ENCODE measurements around the gene NDRG3. TPM values are rescaled to one million over a fixed set of nuclear protein-coding genes. Genes with fewer than 3 reads are reported as not detected.

The NDRG3 gene
- total and polyA plus RNA-seq, 2 experiments from 2014 or later: 19.8 to 23.3 TPM

DNA sequence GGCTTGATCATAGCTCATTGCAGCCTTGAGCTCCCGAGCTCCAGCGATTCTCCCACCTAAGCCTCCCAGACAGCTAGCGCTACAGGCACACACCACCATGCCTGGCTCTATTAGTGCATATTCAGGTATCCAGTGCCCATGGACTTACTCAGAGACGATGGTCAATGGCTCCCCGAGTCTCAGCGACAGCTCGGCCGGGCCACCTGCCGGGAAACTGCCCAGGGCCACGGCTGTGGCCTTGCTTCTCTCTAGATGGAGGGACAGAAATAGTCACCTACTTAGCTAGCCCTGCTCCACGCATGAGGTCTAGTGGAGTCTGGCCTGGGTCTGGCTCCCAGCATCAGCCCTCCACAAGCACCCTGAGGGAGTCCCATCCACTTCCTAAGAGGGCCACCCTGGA, 111.5 kb downstream of the NDRG3 start:
- H3K9me2 ChIP-seq (ENCODE audit: insufficient read depth): no peaks in the 10 kb centered on the region
- H3K4me3 ChIP-seq: no peak overlapping the region
- no peaks in the 10 kb centered on the region for H3K4me1 ChIP-seq (ENCODE audit: insufficient read depth)
- no peak overlapping the region for H3K4me2 ChIP-seq (ENCODE audit: unreplicated experiment)
- no peaks in the 10 kb centered on the region for H4K20me1 ChIP-seq (ENCODE audit: insufficient read depth)
- no peak overlapping the region for H3K27ac ChIP-seq
- no peak overlapping the region for H3K9ac ChIP-seq
- in situ Hi-C loops (cut with MboI): no loop called here
- no peaks in the 10 kb centered on the region for H3K27me3 ChIP-seq (replicated peaks; ENCODE audit: insufficient read depth)
- H3K79me2 ChIP-seq (ENCODE audit: insufficient read depth): no peaks in the 10 kb centered on the region
- no peak for TF ChIP-seq EZH2 (IDR thresholded peaks at IDR 0.05; ENCODE audit: insufficient read depth, poor library complexity, severe bottlenecking)
- no peak for TF ChIP-seq EZH2phosphoT487 (IDR thresholded peaks at IDR 0.05; ENCODE audit: insufficient read depth, low read depth)
- no peaks in the 10 kb centered on the region for H3K9me3 ChIP-seq (ENCODE audit: low read depth)
- H2AFZ ChIP-seq: no peak overlapping the region
- H3K36me3 ChIP-seq (ENCODE audit: low read depth): no peaks in the 10 kb centered on the region
- H3F3A ChIP-seq (ENCODE audit: insufficient read depth): no peaks in the 10 kb centered on the region
- WGBS, 2 experiments (ENCODE audit: low coverage in 1 of 2, low lambda C conversion rate in 2 of 2, missing lambda C conversion rate in 2 of 2): 87 to 92% methylated on average over 11 of the region's 11 CpGs
- DNase-seq: no peak

DNA sequence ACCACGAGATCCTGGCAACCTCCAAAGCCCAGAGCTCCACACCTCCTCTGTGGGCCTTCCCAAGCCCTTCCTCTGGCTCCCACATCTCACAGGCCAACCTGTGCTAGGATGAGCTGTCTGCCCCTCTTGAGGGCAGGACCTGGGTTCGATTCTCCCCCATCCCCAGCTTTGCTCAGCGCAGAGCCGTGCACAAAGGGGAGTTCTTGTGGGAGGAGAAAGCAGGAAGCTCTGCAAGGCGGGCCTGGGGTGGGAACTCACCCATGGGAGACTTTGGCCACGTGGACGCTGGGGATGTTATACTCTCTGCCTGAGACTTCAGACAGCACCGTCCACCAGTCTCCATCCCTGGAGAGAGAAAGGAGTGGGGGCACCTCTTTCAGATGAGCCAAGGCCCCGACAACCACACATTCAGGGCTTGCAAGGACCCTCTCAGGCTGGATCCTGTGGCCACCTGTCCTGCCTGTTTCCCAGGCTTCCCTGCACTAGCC, 112.6 kb downstream of the NDRG3 start:
- Histone ChIP-seq H3K27ac (no peak overlapping the region), H4K20me1 (ENCODE audit: insufficient read depth) (no peaks in the 10 kb centered on the region), H3K4me2 (ENCODE audit: unreplicated experiment) (no peak overlapping the region), H3K4me1 (ENCODE audit: insufficient read depth) (no peaks in the 10 kb centered on the region), H3K27me3 (replicated peaks; ENCODE audit: insufficient read depth) (no peaks in the 10 kb centered on the region), H3K9ac (no peak overlapping the region), H3K9me3 (ENCODE audit: low read depth) (no peaks in the 10 kb centered on the region), H3K4me3 (no peak overlapping the region), H2AFZ (no peak overlapping the region), H3F3A (ENCODE audit: insufficient read depth) (no peaks in the 10 kb centered on the region), H3K36me3 (ENCODE audit: low read depth) (no peaks in the 10 kb centered on the region), H3K9me2 (ENCODE audit: insufficient read depth) (no peaks in the 10 kb centered on the region), H3K79me2 (ENCODE audit: insufficient read depth) (no peaks in the 10 kb centered on the region)
- DNase-seq: no peak
- 63 to 72% methylated on average over 9 of the region's 9 CpGs for WGBS, 2 experiments (ENCODE audit: low coverage in 1 of 2, low lambda C conversion rate in 2 of 2, missing lambda C conversion rate in 2 of 2)
- TF ChIP-seq EZH2phosphoT487 (IDR thresholded peaks at IDR 0.05; ENCODE audit: insufficient read depth, low read depth) (no peak), EZH2 (IDR thresholded peaks at IDR 0.05; ENCODE audit: insufficient read depth, poor library complexity, severe bottlenecking) (no peak)
- in situ Hi-C loops (cut with MboI): no loop called here

DNA sequence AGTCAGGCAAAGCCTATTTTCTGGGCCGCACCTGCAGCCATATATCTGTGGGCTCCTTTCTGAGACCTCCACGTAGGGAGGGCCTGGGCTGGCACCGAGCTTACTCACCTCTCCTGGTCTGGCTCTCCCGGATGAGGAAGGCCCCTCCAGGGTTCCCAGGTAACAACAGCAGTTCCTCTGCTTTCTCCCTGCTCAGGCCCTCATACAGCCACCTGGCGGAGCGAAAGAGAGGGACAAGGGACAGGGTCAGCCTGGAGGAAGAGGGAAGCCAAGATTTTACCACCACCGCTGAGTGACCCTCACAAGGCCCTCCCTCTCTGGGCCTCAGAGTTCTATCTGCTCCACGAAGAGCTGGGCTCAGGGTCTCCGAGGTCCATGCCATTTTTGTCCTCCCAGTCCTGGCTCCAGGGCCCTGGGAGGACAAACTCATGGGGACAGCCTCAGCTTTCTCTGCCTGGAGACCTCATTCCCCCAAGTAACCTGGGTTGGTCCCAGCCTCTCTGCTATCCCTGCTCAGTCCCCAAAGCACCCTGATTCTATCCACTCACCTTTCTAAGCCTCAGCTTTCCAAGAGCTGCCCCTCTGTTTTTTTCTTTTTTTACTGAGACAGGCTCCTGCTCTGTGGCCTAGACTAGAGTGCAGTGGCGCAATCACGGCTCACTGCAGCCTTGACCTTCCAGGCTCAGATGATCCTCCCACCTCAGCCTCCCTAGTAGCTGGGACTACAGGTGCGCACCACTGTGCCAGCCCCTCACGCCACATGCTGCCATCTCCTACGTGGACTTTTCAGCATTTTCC, 113.2 kb downstream of the NDRG3 start:
- DNase-seq: no peak
- H3K4me3 ChIP-seq: no peak overlapping the region
- no peak overlapping the region for H3K27ac ChIP-seq
- H3K9me3 ChIP-seq (ENCODE audit: low read depth): no peaks in the 10 kb centered on the region
- H4K20me1 ChIP-seq (ENCODE audit: insufficient read depth): no peaks in the 10 kb centered on the region
- H3F3A ChIP-seq (ENCODE audit: insufficient read depth): no peaks in the 10 kb centered on the region
- TF ChIP-seq EZH2 (IDR thresholded peaks at IDR 0.05; ENCODE audit: insufficient read depth, poor library complexity, severe bottlenecking) (no peak), EZH2phosphoT487 (IDR thresholded peaks at IDR 0.05; ENCODE audit: insufficient read depth, low read depth) (no peak)
- in situ Hi-C loops (cut with MboI): no loop called here
- no peak overlapping the region for H2AFZ ChIP-seq
- H3K9me2 ChIP-seq (ENCODE audit: insufficient read depth): no peaks in the 10 kb centered on the region
- H3K79me2 ChIP-seq (ENCODE audit: insufficient read depth): no peaks in the 10 kb centered on the region
- H3K4me1 ChIP-seq (ENCODE audit: insufficient read depth): no peaks in the 10 kb centered on the region
- WGBS, 2 experiments (ENCODE audit: low coverage in 1 of 2, low lambda C conversion rate in 2 of 2, missing lambda C conversion rate in 2 of 2): 77% methylated on average over 13 to 14 of the region's 14 CpGs
- no peaks in the 10 kb centered on the region for H3K36me3 ChIP-seq (ENCODE audit: low read depth)
- no peak overlapping the region for H3K4me2 ChIP-seq (ENCODE audit: unreplicated experiment)
- H3K27me3 ChIP-seq (replicated peaks; ENCODE audit: insufficient read depth): no peaks in the 10 kb centered on the region
- no peak overlapping the region for H3K9ac ChIP-seq

DNA sequence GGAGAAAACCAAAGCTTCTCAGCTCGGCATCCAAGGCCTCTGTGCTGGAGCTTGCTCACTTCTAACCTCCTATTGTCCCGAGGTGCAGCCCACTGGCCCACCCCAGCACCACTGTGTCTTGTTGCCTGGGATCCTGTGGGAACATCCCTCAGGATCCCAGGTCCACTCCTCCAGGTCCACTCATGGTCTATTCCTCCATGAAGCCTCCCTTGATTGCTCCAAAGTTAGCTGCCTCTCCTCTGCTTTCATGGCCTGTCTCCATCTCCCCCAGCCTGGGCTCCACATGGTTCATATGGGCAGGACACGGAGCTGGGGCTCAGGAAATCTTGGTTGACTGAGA, 113.8 kb downstream of the NDRG3 start:
- no peak overlapping the region for H3K27ac ChIP-seq
- H3K27me3 ChIP-seq (replicated peaks; ENCODE audit: insufficient read depth): no peaks in the 10 kb centered on the region
- no peaks in the 10 kb centered on the region for H3K9me3 ChIP-seq (ENCODE audit: low read depth)
- no peak overlapping the region for H3K4me3 ChIP-seq
- TF ChIP-seq EZH2 (IDR thresholded peaks at IDR 0.05; ENCODE audit: insufficient read depth, poor library complexity, severe bottlenecking) (no peak), EZH2phosphoT487 (IDR thresholded peaks at IDR 0.05; ENCODE audit: insufficient read depth, low read depth) (no peak)
- no peaks in the 10 kb centered on the region for H4K20me1 ChIP-seq (ENCODE audit: insufficient read depth)
- H3K4me1 ChIP-seq (ENCODE audit: insufficient read depth): no peaks in the 10 kb centered on the region
- H2AFZ ChIP-seq: no peak overlapping the region
- DNase-seq: no peak
- no peaks in the 10 kb centered on the region for H3F3A ChIP-seq (ENCODE audit: insufficient read depth)
- no peaks in the 10 kb centered on the region for H3K79me2 ChIP-seq (ENCODE audit: insufficient read depth)
- WGBS, 2 experiments (ENCODE audit: low coverage in 1 of 2, low lambda C conversion rate in 2 of 2, missing lambda C conversion rate in 2 of 2): 71 to 78% methylated on average over 3 of the region's 3 CpGs
- H3K36me3 ChIP-seq (ENCODE audit: low read depth): no peaks in the 10 kb centered on the region
- H3K9ac ChIP-seq: no peak overlapping the region
- H3K4me2 ChIP-seq (ENCODE audit: unreplicated experiment): no peak overlapping the region
- in situ Hi-C loops (cut with MboI): no loop called here
- no peaks in the 10 kb centered on the region for H3K9me2 ChIP-seq (ENCODE audit: insufficient read depth)

Measured in GM23248 (cell line).